Loucy (cell line): ENCODE measurements around the gene VMA21.

Experiments
- EZH2phosphoT487 ChIP-seq: fragments of 200-600 bp; IDR thresholded peaks from 2 replicates; pipeline ENCODE4 v1.6.1; 2018; ENCODE audit warnings: antibody characterized with exemption, mild to moderate bottlenecking, moderate library complexity, borderline replicate concordance
- TF ChIP-seq, protein P1 (sequence below): fragments of 200-600 bp; sonication (generic); conservative IDR thresholded peaks from 2 replicates; pipeline ENCODE4 v1.5.1; 2014; ENCODE audit warnings: mild to moderate bottlenecking, antibody characterized with exemption, low read length

DNA sequence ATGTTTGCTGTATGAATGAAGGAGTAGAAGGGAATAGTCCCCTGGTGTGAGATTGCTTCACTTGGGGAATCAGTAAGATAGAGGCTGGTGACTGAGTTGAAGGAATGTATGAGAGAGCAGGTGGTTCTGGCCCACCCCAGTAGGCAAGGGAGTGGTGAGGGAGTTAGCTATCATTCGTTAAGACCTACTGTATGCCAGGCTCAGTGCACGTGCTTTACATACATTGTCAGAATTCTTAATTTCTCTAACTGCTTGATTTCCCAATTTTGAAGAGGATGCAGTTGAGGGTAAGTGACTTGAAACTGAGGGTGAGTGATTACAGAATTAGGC is 700 bp downstream of the VMA21 start:
- TF ChIP-seq, protein P1, sequence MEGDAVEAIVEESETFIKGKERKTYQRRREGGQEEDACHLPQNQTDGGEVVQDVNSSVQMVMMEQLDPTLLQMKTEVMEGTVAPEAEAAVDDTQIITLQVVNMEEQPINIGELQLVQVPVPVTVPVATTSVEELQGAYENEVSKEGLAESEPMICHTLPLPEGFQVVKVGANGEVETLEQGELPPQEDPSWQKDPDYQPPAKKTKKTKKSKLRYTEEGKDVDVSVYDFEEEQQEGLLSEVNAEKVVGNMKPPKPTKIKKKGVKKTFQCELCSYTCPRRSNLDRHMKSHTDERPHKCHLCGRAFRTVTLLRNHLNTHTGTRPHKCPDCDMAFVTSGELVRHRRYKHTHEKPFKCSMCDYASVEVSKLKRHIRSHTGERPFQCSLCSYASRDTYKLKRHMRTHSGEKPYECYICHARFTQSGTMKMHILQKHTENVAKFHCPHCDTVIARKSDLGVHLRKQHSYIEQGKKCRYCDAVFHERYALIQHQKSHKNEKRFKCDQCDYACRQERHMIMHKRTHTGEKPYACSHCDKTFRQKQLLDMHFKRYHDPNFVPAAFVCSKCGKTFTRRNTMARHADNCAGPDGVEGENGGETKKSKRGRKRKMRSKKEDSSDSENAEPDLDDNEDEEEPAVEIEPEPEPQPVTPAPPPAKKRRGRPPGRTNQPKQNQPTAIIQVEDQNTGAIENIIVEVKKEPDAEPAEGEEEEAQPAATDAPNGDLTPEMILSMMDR: no peak
- no peak for TF ChIP-seq EZH2phosphoT487
